GM23338 (cell line): ENCODE results near the gene LRBA.

Experiments used
- CREB1 ChIP-seq: fragments of 250-450 bp; sonication (Bioruptor Pico); IDR thresholded peaks from 2 replicates; pipeline ENCODE4 v1.5.0; 2020; ENCODE audit warnings: low read depth, mild to moderate bottlenecking, moderate library complexity
- EZH2 ChIP-seq: fragments of 200-600 bp; sonication (generic); IDR thresholded peaks from one replicate; pipeline ENCODE4 v1.8.0; 2017; ENCODE audit warnings: antibody characterized with exemption, mild to moderate bottlenecking, low read depth; ENCODE audit not compliant: unreplicated experiment
- EZH2phosphoT487 ChIP-seq: fragments of 200-600 bp; sonication (generic); IDR thresholded peaks from one replicate; pipeline ENCODE4 v1.8.1; 2018; ENCODE audit warnings: antibody characterized with exemption; ENCODE audit not compliant: unreplicated experiment
- JUNB ChIP-seq: IDR thresholded peaks from one replicate; pipeline ENCODE4 v1.6.1; 2016; ENCODE audit warnings: antibody characterized with exemption; ENCODE audit not compliant: unreplicated experiment
- NANOG ChIP-seq: IDR thresholded peaks from 2 replicates; pipeline ENCODE4 v1.6.1; 2016; ENCODE audit warnings: antibody characterized with exemption, borderline replicate concordance
- POLR2AphosphoS5 ChIP-seq: IDR thresholded peaks from 2 replicates; pipeline ENCODE4 v1.6.1; 2016; ENCODE audit warnings: antibody characterized with exemption, low read depth
- STAT1 ChIP-seq: IDR thresholded peaks from one replicate; pipeline ENCODE4 v1.6.1; 2016; ENCODE audit warnings: antibody characterized with exemption; ENCODE audit not compliant: unreplicated experiment
- ZNF114 ChIP-seq: fragments of 250-450 bp; sonication (Bioruptor Pico); IDR thresholded peaks from 2 replicates; pipeline ENCODE4 v1.5.0; 2020; ENCODE audit warnings: mild to moderate bottlenecking, moderate library complexity
- ZNF331 ChIP-seq: fragments of 250-450 bp; sonication (Bioruptor Pico); IDR thresholded peaks from 2 replicates; pipeline ENCODE4 v1.5.0; 2020; ENCODE audit warnings: low read depth, mild to moderate bottlenecking, moderate library complexity
- TF ChIP-seq, protein P1 (sequence below), 2 experiments: fragments of 200-600 bp in 1 of 2; sonication (generic) in 1 of 2; conservative IDR thresholded peaks; 2 replicates each; pipeline versions ENCODE4 v1.5.1 to v1.6.1; 2016 to 2017; ENCODE audit warnings: antibody characterized with exemption in 2 of 2, low read depth in 2 of 2, mild to moderate bottlenecking in 2 of 2, moderate library complexity in 1 of 2
- TF ChIP-seq, protein P2 (sequence below): IDR thresholded peaks from one replicate; pipeline ENCODE4 v1.6.1; 2018; ENCODE audit warnings: antibody characterized with exemption; ENCODE audit not compliant: unreplicated experiment
- TF ChIP-seq, protein P3 (sequence below): fragments of 250-450 bp; sonication (Bioruptor Pico); IDR thresholded peaks from 2 replicates; pipeline ENCODE4 v1.5.0; 2020; ENCODE audit warnings: mild to moderate bottlenecking, moderate library complexity
- TF ChIP-seq, protein P4 (sequence below): IDR thresholded peaks from 2 replicates; pipeline ENCODE4 v1.6.1; 2016; ENCODE audit warnings: antibody characterized with exemption

- TF ChIP-seq POLR2AphosphoS5 (no peak), EZH2 (no peak), CREB1 (CRISPR knock-in tag) (no peak), ZNF331 (CRISPR knock-in tag) (no peak), NANOG (no peak), EZH2phosphoT487 (no peak), JUNB (no peak), STAT1 (no peak), ZNF114 (CRISPR knock-in tag) (no peak)
- TF ChIP-seq, protein P1, sequence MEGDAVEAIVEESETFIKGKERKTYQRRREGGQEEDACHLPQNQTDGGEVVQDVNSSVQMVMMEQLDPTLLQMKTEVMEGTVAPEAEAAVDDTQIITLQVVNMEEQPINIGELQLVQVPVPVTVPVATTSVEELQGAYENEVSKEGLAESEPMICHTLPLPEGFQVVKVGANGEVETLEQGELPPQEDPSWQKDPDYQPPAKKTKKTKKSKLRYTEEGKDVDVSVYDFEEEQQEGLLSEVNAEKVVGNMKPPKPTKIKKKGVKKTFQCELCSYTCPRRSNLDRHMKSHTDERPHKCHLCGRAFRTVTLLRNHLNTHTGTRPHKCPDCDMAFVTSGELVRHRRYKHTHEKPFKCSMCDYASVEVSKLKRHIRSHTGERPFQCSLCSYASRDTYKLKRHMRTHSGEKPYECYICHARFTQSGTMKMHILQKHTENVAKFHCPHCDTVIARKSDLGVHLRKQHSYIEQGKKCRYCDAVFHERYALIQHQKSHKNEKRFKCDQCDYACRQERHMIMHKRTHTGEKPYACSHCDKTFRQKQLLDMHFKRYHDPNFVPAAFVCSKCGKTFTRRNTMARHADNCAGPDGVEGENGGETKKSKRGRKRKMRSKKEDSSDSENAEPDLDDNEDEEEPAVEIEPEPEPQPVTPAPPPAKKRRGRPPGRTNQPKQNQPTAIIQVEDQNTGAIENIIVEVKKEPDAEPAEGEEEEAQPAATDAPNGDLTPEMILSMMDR (conservative IDR thresholded peaks at IDR 0.05; ENCODE audit: low read depth in 2 of 2) = no peak
- TF ChIP-seq, protein P2, sequence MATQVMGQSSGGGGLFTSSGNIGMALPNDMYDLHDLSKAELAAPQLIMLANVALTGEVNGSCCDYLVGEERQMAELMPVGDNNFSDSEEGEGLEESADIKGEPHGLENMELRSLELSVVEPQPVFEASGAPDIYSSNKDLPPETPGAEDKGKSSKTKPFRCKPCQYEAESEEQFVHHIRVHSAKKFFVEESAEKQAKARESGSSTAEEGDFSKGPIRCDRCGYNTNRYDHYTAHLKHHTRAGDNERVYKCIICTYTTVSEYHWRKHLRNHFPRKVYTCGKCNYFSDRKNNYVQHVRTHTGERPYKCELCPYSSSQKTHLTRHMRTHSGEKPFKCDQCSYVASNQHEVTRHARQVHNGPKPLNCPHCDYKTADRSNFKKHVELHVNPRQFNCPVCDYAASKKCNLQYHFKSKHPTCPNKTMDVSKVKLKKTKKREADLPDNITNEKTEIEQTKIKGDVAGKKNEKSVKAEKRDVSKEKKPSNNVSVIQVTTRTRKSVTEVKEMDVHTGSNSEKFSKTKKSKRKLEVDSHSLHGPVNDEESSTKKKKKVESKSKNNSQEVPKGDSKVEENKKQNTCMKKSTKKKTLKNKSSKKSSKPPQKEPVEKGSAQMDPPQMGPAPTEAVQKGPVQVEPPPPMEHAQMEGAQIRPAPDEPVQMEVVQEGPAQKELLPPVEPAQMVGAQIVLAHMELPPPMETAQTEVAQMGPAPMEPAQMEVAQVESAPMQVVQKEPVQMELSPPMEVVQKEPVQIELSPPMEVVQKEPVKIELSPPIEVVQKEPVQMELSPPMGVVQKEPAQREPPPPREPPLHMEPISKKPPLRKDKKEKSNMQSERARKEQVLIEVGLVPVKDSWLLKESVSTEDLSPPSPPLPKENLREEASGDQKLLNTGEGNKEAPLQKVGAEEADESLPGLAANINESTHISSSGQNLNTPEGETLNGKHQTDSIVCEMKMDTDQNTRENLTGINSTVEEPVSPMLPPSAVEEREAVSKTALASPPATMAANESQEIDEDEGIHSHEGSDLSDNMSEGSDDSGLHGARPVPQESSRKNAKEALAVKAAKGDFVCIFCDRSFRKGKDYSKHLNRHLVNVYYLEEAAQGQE = no peak
- TF ChIP-seq, protein P3, sequence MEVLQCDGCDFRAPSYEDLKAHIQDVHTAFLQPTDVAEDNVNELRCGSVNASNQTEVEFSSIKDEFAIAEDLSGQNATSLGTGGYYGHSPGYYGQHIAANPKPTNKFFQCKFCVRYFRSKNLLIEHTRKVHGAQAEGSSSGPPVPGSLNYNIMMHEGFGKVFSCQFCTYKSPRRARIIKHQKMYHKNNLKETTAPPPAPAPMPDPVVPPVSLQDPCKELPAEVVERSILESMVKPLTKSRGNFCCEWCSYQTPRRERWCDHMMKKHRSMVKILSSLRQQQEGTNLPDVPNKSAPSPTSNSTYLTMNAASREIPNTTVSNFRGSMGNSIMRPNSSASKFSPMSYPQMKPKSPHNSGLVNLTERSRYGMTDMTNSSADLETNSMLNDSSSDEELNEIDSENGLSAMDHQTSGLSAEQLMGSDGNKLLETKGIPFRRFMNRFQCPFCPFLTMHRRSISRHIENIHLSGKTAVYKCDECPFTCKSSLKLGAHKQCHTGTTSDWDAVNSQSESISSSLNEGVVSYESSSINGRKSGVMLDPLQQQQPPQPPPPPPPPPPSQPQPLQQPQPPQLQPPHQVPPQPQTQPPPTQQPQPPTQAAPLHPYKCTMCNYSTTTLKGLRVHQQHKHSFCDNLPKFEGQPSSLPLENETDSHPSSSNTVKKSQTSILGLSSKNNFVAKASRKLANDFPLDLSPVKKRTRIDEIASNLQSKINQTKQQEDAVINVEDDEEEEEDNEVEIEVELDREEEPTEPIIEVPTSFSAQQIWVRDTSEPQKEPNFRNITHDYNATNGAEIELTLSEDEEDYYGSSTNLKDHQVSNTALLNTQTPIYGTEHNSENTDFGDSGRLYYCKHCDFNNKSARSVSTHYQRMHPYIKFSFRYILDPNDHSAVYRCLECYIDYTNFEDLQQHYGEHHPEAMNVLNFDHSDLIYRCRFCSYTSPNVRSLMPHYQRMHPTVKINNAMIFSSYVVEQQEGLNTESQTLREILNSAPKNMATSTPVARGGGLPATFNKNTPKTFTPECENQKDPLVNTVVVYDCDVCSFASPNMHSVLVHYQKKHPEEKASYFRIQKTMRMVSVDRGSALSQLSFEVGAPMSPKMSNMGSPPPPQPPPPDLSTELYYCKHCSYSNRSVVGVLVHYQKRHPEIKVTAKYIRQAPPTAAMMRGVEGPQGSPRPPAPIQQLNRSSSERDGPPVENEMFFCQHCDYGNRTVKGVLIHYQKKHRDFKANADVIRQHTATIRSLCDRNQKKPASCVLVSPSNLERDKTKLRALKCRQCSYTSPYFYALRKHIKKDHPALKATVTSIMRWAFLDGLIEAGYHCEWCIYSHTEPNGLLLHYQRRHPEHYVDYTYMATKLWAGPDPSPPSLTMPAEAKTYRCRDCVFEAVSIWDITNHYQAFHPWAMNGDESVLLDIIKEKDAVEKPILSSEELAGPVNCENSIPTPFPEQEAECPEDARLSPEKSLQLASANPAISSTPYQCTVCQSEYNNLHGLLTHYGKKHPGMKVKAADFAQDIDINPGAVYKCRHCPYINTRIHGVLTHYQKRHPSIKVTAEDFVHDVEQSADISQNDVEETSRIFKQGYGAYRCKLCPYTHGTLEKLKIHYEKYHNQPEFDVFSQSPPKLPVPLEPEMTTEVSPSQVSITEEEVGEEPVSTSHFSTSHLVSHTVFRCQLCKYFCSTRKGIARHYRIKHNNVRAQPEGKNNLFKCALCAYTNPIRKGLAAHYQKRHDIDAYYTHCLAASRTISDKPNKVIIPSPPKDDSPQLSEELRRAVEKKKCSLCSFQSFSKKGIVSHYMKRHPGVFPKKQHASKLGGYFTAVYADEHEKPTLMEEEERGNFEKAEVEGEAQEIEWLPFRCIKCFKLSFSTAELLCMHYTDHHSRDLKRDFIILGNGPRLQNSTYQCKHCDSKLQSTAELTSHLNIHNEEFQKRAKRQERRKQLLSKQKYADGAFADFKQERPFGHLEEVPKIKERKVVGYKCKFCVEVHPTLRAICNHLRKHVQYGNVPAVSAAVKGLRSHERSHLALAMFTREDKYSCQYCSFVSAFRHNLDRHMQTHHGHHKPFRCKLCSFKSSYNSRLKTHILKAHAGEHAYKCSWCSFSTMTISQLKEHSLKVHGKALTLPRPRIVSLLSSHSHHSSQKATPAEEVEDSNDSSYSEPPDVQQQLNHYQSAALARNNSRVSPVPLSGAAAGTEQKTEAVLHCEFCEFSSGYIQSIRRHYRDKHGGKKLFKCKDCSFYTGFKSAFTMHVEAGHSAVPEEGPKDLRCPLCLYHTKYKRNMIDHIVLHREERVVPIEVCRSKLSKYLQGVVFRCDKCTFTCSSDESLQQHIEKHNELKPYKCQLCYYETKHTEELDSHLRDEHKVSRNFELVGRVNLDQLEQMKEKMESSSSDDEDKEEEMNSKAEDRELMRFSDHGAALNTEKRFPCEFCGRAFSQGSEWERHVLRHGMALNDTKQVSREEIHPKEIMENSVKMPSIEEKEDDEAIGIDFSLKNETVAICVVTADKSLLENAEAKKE (CRISPR knock-in tag) = no peak
- TF ChIP-seq, protein P4, sequence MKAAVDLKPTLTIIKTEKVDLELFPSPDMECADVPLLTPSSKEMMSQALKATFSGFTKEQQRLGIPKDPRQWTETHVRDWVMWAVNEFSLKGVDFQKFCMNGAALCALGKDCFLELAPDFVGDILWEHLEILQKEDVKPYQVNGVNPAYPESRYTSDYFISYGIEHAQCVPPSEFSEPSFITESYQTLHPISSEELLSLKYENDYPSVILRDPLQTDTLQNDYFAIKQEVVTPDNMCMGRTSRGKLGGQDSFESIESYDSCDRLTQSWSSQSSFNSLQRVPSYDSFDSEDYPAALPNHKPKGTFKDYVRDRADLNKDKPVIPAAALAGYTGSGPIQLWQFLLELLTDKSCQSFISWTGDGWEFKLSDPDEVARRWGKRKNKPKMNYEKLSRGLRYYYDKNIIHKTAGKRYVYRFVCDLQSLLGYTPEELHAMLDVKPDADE = no peak
Observed at GRCh38 chr4:150624055-150624454, 391.0 kb downstream of the LRBA start.
